ENCODE measurements around the gene SCN2A. TPM values are rescaled to one million over a fixed set of nuclear protein-coding genes. Genes with fewer than 3 reads are reported as not detected.

Gene SCN2A
- total RNA-seq, 2 experiments from 2014 or later, result not detected

- intact Hi-C loops (cut with micrococcal nuclease), result no loop called here
- Mint-ChIP-seq H3K9me3 (peaks cover 2% of the 10 kb centered on the region), H3K27ac (no peak overlapping the region), H3K27me3 (no peaks in the 10 kb centered on the region), H3K4me3 (no peak overlapping the region), H3K4me1 (ENCODE audit: low read depth) (peaks cover 14% of the 10 kb centered on the region), H3K36me3 (ENCODE audit: low read depth) (peaks cover 1% of the 10 kb centered on the region)
- TF ChIP-seq, protein P1, sequence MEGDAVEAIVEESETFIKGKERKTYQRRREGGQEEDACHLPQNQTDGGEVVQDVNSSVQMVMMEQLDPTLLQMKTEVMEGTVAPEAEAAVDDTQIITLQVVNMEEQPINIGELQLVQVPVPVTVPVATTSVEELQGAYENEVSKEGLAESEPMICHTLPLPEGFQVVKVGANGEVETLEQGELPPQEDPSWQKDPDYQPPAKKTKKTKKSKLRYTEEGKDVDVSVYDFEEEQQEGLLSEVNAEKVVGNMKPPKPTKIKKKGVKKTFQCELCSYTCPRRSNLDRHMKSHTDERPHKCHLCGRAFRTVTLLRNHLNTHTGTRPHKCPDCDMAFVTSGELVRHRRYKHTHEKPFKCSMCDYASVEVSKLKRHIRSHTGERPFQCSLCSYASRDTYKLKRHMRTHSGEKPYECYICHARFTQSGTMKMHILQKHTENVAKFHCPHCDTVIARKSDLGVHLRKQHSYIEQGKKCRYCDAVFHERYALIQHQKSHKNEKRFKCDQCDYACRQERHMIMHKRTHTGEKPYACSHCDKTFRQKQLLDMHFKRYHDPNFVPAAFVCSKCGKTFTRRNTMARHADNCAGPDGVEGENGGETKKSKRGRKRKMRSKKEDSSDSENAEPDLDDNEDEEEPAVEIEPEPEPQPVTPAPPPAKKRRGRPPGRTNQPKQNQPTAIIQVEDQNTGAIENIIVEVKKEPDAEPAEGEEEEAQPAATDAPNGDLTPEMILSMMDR (IDR thresholded peaks at IDR 0.05), result no peak
- CTCF ChIA-PET, result no interaction called here
- POLR2A ChIA-PET, result no interaction called here
- DNase-seq (no peak), ATAC-seq (no peak)
Observed at GRCh38 chr2:165280356-165280755, 41.1 kb downstream of the SCN2A start.

- no peak for DNase-seq
- H3K4me3 Mint-ChIP-seq, result no peak overlapping the region
- TF ChIP-seq, protein P1 (IDR thresholded peaks at IDR 0.05), result no peak
- H3K36me3 Mint-ChIP-seq (ENCODE audit: low read depth), result peaks cover 1% of the 10 kb centered on the region
- H3K4me1 Mint-ChIP-seq (ENCODE audit: low read depth), result peaks cover 14% of the 10 kb centered on the region
- ATAC-seq, result no peak
- intact Hi-C loops (cut with micrococcal nuclease), result no loop called here
- no peak overlapping the region for H3K27ac Mint-ChIP-seq
- POLR2A ChIA-PET, result no interaction called here
- H3K27me3 Mint-ChIP-seq, result no peaks in the 10 kb centered on the region
- CTCF ChIA-PET, result no interaction called here
- peaks cover 2% of the 10 kb centered on the region for H3K9me3 Mint-ChIP-seq
Observed at GRCh38 chr2:165281387-165281786, 42.2 kb downstream of the SCN2A start.

- CTCF ChIA-PET, result interaction anchor here (1.4 kb wide), 1 partner anchor 10 kb away, joined by 4 read pairs; no protein-coding TSS in a partner anchor
- TF ChIP-seq, protein P1 (IDR thresholded peaks at IDR 0.05), result no peak
- H3K4me1 Mint-ChIP-seq (ENCODE audit: low read depth), result peaks cover 4% of the 10 kb centered on the region
- intact Hi-C loops (cut with micrococcal nuclease), result no loop called here
- peaks cover 1% of the 10 kb centered on the region for H3K36me3 Mint-ChIP-seq (ENCODE audit: low read depth)
- DNase-seq (no peak), ATAC-seq (no peak)
- H3K4me3 Mint-ChIP-seq, result no peak overlapping the region
- no peaks in the 10 kb centered on the region for H3K27me3 Mint-ChIP-seq
- POLR2A ChIA-PET, result no interaction called here
- H3K27ac Mint-ChIP-seq, result no peak overlapping the region
- peaks cover 2% of the 10 kb centered on the region for H3K9me3 Mint-ChIP-seq
Observed at GRCh38 chr2:165283342-165283741, 44.1 kb downstream of the SCN2A start.

DNA sequence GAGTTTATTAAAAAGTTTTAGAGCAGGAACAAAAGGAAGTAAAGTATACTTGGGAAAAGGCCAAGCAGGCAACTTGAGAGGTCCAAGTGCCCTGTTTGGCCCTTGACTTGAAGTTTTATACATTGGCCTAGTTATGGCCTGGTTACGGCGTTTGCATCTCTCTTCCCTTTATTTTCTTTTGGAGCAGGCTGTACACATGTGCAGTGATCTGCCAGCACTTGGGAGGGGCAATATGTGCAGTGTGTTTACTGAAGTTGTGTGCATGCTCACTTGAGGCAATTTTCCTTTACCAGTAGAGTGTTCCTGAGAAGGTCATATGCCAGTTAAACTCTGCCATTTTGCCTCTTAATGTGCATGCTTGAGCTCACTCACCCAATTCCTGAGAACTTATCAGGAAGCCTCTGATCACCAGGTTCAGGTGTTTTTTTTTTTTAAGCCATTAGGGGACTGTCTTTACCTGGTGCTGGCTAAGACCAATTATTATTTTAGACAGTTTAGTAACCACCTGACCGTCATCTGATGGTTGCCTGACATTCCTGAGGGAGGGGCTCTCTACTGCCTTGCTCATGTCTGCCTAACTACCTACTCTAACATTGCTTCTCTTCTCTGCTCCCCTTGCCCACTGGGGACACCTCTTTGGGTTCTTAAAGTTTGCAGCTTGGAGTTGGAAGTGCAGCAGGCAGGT, 48.0 kb downstream of the SCN2A start:
- Mint-ChIP-seq H3K27me3 (peaks cover 1% of the 10 kb centered on the region), H3K4me1 (ENCODE audit: low read depth) (no peaks in the 10 kb centered on the region), H3K27ac (no peak overlapping the region), H3K9me3 (no peaks in the 10 kb centered on the region), H3K4me3 (no peak overlapping the region), H3K36me3 (ENCODE audit: low read depth) (no peaks in the 10 kb centered on the region)
- intact Hi-C loops (cut with micrococcal nuclease), result no loop called here
- no peak for DNase-seq
- CTCF ChIA-PET, result interaction anchor here (1.0 kb wide), 1 partner anchor 48 kb away, joined by 3 read pairs; the partner anchor contains the start of gene SCN2A
- POLR2A ChIA-PET, result interaction anchor here (1.1 kb wide), 1 partner anchor 12 kb away, joined by 3 read pairs; no protein-coding TSS in a partner anchor
- TF ChIP-seq, protein P1 (IDR thresholded peaks at IDR 0.05), result no peak
- no peak for ATAC-seq

DNA sequence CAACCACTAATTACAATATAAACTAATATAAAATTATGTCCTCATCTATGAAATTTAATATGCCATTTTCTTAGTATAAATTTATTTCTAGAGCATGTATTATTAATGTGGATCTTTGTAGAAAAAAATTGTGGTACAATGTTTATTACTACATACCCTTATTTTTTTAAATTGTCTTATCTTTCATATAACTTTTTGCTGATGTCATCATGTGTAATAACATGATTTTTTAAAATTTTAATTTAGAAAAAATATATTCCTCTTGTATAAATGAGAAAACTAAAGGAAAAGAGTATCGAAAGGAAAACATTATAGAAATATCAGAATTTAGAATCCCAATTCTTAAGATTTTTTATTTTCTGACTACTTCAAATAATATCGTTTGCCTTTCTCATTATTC, 49.9 kb downstream of the SCN2A start:
- Mint-ChIP-seq H3K27ac (no peak overlapping the region), H3K27me3 (peaks cover 7% of the 10 kb centered on the region), H3K4me3 (no peak overlapping the region), H3K36me3 (ENCODE audit: low read depth) (no peaks in the 10 kb centered on the region), H3K9me3 (no peaks in the 10 kb centered on the region), H3K4me1 (ENCODE audit: low read depth) (peaks cover 4% of the 10 kb centered on the region)
- ChIA-PET CTCF (no interaction called here), POLR2A (no interaction called here)
- TF ChIP-seq, protein P1 (IDR thresholded peaks at IDR 0.05), result no peak
- ATAC-seq, result no peak
- DNase-seq, result no peak
- intact Hi-C loops (cut with micrococcal nuclease), result no loop called here

Measured in activated CD8-positive, alpha-beta T cell treated with anti-CD3 and anti-CD28 coated beads for 36 hours (primary cell).